GM21717 (cell line): ENCODE results near the gene KCTD7.
"Not testable (repeated sequence)": the region's sequence is repeated elsewhere in the genome, so short reads cannot be mapped to it uniquely, and the experiment has no call there.

Experiments
- ATAC-seq: cut with Tn5 transposase; IDR thresholded peaks from one replicate; pipeline ENCODE4 v1.9.1; 2021; ENCODE audit warnings: mild to moderate bottlenecking, moderate library complexity; ENCODE audit not compliant: unreplicated experiment

The KCTD7 gene

GRCh38 chr7:66651026-66651425 lies 22.3 kb downstream of the KCTD7 start:
- ATAC-seq = not testable (repeated sequence)

GRCh38 chr7:66653719-66654274 lies 25.1 kb downstream of the KCTD7 start:
- ATAC-seq = not testable (repeated sequence)

GRCh38 chr7:66654275-66655112 lies 25.8 kb downstream of the KCTD7 start:
- peak; percentile 93 for ATAC-seq

GRCh38 chr7:66655113-66655806 lies 26.6 kb downstream of the KCTD7 start:
- not testable (repeated sequence) for ATAC-seq

GRCh38 chr7:66655826-66656485 lies 27.3 kb downstream of the KCTD7 start:
- not testable (repeated sequence) for ATAC-seq

GRCh38 chr7:66657798-66658197 lies 29.1 kb downstream of the KCTD7 start:
- no peak for ATAC-seq

GRCh38 chr7:66662646-66663264 lies 34.1 kb downstream of the KCTD7 start:
- no peak for ATAC-seq

- no peak for ATAC-seq
Measured at GRCh38 chr7:66664590-66665293, 36.1 kb downstream of the KCTD7 start.

- no peak for ATAC-seq
Measured at GRCh38 chr7:66666313-66666952, 37.8 kb downstream of the KCTD7 start.

- ATAC-seq = no peak
Measured at GRCh38 chr7:66667023-66667728, 38.5 kb downstream of the KCTD7 start.

- no peak for ATAC-seq
Measured at GRCh38 chr7:66668112-66668511, 39.4 kb downstream of the KCTD7 start.

GRCh38 chr7:66668677-66669076 lies 40.0 kb downstream of the KCTD7 start:
- ATAC-seq = no peak

- no peak for ATAC-seq
Measured at GRCh38 chr7:66669088-66669487, 40.4 kb downstream of the KCTD7 start.

- ATAC-seq = no peak
Measured at GRCh38 chr7:66669496-66669895, 40.8 kb downstream of the KCTD7 start.

- ATAC-seq = no peak
Measured at GRCh38 chr7:66671034-66671433, 42.4 kb downstream of the KCTD7 start.

GRCh38 chr7:66671486-66671885 lies 42.8 kb downstream of the KCTD7 start:
- ATAC-seq = not testable (repeated sequence)

GRCh38 chr7:66672432-66673123 lies 43.9 kb downstream of the KCTD7 start:
- not testable (repeated sequence) for ATAC-seq

GRCh38 chr7:66673124-66673640 lies 44.5 kb downstream of the KCTD7 start:
- not testable (repeated sequence) for ATAC-seq
